GM18505 (cell line): Measurements from ENCODE around the gene POU6F1.

ENCODE experiments used
- ATAC-seq: cut with Tn5 transposase; IDR thresholded peaks from one replicate; pipeline ENCODE4 v1.9.1; 2021; ENCODE audit not compliant: unreplicated experiment
- POLR2A ChIP-seq: IDR thresholded peaks from 4 replicates; pipeline ENCODE4 v1.6.1; 2011; ENCODE audit warnings: borderline replicate concordance; ENCODE audit not compliant: insufficient read depth, insufficient read length; ENCODE audit errors: extremely low read depth

Gene POU6F1

DNA sequence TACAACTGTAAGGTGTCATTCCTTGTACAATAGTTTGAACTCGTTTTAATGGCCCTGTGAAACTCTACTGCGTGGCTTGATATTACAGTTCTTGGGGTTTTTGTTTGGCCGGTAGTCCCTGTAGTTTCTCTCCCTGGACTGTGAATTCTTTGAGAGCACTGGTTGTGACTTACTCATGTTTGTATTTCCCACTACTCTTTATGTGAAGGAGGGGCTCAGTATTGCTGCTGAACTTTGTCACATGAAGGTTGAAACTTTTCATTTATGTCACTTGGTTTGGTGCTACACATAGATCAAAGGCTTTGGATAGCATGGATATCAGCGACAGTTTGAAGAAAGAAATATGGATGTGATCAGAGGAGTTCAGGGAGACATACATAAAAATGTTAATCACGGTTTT lies 1.5 kb upstream of the POU6F1 start:
- no peak for TF ChIP-seq POLR2A
- ATAC-seq: no peak

DNA sequence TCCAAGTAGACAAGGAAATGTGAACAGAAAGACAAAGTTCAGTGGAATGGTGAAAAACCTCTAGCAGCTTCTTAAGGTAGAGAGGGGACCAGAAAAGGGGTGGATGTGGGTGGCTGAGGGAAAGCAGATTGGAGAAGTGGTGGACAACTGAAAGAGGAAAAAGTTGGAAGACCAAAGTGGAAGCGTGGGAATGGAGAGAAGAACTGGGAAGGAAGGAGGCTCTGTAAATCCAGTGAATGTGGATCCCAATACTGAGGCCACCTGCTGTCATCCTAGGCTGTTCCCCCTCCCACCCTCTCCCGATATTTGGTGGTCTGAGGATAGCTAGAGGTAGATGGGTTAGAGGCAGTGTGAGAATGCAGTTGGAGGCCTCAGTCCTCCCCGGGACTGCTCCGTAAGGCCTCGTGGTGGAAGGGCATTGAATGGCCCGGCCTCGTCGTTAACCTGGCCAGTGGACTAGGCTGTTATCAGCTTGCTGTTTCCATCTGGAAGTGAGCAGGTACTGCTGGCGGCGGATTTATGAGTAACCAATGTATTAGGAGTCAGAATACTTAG lies 822 bp upstream of the POU6F1 start:
- no peak for TF ChIP-seq POLR2A
- no peak for ATAC-seq

DNA sequence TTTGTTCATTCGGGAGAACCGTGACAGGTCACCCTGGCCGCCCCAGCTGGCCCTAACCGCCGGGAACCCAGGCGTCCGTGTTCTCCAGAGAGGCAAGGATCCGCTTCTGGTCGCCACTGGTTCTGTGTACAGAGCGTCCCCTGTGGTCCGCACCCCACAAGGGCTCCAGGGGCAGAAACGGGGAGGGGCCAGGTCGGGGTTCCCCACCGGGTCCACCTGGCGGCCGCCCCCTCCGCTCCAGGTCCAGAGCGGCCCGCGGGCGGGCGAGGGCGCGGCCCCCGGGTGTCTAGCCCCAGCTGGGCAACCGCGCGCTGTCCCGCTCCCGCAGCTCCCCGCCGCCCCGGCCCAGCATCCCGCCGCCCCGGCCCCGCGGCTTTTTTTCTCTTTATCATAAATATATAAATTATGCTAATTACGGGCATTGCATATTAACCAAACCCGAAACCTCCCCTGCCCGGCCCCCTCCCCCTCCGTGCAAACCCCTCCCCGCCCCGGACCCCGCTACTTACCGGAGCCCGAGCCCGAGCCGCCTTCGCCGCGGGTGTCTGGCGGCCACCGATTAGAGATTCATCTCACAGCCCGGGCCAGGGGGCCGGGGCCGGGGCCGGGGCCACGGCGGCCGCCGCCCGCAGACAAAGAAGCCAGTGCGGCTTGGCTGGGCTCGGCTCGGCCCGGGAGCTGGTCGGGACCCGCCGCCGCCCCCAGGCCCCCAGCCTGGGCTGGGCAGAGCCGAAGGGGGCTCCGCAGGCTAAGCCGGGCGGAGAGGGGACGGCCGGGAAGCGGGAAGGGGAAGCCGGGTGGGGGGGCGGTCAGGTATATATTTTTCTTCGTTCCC lies 512 bp downstream of the POU6F1 start:
- peak; percentile 49 for TF ChIP-seq POLR2A
- ATAC-seq: peak; percentile 32

DNA sequence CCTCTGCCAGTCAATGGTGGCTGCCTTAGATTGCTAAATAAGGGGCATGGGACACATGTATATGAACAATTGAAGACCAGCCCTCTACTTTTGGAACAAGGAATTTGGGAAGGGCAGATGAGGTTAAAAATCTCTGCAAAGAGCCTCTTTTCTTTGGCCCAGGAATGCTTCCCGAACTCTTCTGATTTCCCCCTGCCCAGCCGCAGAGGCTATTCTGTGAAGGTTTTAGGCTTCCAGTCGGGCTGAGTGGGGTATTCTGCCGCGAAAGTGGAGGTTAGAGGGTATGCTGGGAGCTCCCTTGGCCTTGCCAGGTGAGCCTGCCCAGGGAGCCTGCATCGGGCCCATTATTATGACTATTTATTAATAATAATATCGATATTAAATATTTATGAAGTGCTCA lies 1.2 kb downstream of the POU6F1 start:
- no peak for TF ChIP-seq POLR2A
- no peak for ATAC-seq

DNA sequence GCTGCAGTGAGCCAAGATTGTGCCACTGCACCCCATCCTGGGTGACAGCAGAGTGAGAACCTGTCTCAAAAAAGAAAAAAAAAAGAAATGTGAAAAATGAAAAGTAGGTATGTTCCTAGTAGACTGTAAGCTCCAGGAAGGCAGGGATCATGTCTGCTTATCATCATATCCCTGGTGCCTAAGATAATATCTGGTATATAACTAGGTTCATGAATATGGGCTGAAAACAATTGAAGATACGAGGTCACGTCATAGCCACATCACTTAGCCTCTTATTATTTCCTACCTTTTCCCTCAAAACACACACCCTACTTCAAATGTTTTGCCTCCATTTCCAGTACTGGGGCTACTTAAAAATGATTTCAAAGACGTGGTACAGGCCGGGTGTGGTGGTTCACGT lies 3.0 kb downstream of the POU6F1 start:
- no peak for TF ChIP-seq POLR2A
- no peak for ATAC-seq

DNA sequence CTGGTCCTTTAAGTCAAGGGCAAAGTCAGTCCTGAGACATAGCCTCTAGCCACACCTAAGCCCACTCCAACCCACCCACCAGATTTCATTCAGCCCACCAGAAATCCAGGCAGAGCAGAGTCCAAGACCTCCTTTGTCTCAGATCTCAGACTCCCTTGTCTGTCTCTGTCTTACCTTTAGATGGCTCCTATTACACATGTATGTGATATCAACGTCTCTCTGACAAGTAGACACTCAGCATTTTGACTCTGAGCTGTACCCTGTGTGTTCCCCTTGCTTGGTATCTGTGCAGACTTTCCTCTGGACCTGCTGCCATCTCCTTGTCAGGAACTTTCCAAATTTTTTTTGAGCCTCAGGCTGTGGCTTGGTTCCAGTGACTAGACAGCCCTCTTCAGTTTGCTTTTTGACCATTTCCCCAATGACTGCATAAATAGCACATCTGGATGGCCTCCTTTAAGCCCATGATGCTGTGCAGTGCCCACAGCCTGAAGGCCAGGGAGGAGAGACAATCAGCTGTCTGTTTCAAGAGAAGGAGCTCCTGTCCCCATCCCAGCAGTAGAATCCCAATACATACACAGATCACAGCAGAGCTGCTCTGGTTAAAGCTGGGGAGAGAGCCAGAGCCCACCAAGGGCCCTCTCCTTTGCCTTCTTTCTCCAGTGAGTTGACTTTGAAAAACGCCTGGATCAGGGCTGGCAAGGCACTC lies 7.0 kb downstream of the POU6F1 start:
- no peak for TF ChIP-seq POLR2A
- no peak for ATAC-seq

DNA sequence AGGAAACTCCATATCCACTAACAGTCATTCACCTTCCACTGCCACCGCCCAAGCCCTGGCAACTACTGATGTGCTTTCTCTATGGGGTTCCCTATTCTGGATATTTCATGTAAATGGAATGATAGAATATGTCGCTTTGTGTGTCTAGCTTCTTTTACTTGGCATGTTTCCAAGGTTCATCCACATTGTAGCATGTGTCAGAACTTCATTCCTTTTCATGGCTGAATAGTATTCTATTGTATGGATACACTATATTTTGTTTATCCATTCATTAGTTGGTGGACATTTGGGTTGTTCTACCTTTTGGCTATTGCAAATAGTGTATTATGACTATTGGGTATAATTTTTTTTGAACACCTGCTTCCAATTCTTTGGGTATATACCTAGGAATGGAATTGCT lies 8.6 kb downstream of the POU6F1 start:
- no peak for TF ChIP-seq POLR2A
- ATAC-seq: no peak

DNA sequence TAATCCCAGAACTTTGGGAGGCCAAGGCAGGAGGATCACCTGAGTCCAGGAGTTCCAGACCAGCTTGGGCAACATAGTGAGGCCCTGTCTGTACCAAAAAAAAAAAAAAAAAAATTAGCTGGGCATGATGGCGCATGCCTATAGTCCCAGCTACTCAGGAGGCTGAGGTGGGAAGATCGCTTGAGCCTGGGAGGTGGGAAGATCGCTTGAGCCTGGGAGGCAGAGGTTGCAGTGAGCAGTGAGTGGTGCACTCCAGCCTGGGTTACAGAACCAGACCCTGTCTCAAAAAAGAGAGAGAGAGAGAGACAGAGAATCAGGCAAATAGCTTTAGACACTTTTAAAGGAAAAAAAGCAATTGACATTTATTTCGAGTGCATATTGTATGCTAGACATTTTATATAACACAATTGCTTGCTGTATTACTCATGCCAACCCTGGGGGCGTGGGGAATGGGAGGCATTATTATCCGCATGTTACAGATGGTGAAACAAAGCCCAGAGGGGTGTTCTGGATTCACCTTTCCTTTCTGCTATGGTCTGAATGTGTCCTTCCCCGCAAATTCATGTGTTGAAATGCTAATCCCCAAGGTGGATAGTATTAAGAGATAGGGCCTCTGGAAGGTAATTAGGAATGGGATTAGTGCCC lies 9.7 kb downstream of the POU6F1 start:
- TF ChIP-seq POLR2A: no peak
- no peak for ATAC-seq

DNA sequence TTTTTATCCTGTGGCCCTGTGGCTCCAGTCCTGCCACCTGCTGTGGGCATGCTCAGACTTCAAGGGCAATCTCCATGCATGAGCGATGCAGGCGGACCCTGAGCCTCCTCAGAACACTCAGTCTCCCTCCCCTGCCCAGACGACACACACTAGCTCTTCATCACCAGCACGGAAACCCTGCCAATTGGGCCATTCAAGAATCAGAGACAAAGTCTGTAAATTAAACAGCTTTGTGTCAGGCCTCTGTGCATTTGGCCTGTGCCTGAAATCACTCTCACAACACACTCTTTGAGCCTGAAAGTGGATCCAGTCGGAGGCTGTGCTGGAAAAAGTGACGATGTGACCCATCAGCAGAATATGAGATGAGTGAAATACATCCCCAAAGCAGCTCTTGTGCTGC lies 12.5 kb downstream of the POU6F1 start:
- ATAC-seq: no peak
- TF ChIP-seq POLR2A: no peak

DNA sequence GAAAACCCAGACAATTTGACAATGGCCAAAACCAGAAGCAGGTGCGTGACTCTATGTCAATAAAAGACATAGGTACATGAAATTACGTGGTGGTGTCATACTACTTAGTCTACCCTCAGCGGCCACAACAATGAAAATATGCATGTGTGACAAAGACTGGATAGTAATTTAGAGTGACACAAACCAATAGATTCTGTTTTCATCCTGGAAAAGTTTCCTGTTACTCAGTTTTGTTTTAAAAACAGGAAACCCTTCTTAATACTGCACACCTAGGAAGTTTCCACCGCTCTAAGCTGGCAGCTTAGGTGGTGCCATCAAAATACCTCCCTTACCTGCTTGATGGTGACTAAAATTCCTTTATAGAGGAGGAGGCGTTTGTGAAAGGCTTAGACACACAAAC lies 15.1 kb downstream of the POU6F1 start:
- TF ChIP-seq POLR2A: no peak
- no peak for ATAC-seq

DNA sequence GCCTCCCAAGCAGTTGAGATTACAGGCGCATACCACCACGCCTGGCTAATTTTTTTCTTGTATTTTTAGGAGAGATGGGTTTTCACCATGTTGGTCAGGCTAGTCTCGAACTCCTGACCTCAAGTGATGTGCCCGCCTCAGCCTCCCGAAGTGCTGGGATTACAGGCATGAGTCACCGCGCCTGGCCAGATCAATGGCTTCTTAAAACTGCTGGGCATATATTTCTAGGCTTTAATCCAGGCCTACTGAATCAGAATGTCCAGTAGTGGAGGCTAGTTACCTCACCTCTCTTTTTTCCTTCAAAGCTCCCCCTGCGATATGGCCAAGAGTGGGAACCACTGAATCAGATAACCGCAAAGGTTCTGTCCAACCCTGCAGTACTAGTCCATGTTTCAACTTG lies 17.1 kb downstream of the POU6F1 start:
- ATAC-seq: no peak
- TF ChIP-seq POLR2A: no peak

DNA sequence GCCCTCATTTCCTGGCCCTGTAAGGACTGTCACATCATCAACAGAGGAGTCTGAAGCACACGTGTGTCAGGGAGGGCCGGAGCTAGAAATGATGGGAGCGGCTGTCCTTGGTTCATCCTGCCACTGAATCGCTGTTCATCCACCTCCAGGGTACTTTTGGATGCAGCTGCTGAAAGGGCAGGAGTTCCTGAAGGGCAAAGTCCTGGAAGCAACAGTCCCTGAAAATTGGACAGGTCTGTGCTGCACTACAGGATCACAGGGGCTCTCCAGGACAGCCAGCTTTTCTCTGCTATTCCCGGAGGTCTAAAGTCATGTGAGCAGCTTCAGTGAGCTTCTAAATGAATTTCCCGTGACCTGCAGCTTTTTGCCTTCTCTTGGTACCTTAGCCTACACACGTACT lies 17.7 kb downstream of the POU6F1 start:
- TF ChIP-seq POLR2A: no peak
- no peak for ATAC-seq

DNA sequence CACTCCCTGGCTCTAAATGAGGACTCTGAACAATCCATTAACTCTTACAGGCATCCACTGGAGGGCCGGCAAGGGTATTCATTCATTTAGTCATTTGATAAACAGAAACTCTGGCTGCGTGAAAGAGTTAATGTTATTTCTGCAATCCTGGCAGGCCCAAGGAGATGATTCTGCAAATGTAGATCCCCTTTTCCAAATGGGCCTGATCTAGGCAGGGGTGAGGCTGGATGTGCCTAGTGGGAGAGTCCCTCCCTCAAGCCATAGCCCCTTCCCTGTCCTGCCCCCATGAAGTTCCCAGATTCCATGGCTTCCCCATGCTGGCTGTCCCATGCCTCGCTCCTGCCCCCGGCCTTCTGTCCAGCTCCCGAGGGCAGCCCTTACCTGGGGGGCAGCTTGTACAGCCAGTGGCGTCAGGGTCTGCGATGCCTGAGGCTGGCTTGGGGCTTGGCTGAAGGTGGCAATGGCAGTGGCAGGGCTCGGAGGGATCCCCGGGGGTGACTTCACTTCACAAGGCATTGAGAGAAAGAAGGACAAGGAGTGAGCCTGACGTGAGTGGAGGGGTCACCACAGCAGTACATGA lies 18.4 kb downstream of the POU6F1 start:
- ATAC-seq: no peak
- TF ChIP-seq POLR2A: no peak
